ENCODE data around the gene DIPK2A. TPM values are rescaled to one million over a fixed set of nuclear protein-coding genes. Genes with fewer than 3 reads are reported as not detected.
A peak's percentile ranks its signal among the peaks of the same experiment; 100 is the strongest.

DIPK2A gene
- total and polyA plus RNA-seq, 2 of the 13 experiments (the other 11 are each of a cell fraction or from before 2014, with no cell fraction given), result 5.8 to 8.0 TPM

DNA sequence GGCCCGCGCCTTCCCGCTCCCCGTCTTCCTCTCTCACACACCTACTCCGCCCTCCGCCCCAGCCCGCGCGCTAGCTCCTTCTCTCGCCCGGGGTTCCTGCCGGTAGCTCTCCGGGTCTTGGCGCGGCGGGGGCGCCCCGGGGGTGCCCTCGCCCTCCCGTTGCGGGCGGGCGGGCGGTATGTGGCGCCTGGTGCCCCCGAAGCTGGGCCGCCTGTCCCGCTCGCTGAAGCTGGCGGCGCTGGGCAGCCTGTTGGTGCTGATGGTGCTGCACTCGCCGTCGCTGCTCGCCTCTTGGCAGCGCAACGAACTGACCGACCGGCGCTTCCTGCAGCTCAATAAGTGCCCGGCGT is 507 bp downstream of the DIPK2A start (continued):
- TF ChIP-seq ZNF333 (CRISPR knock-in tag; IDR thresholded peaks at IDR 0.05; ENCODE audit: borderline replicate concordance) (peak; percentile 12; the same call in 1 of the 2 replicates), NBN (conservative IDR thresholded peaks at IDR 0.05) (no peak), ARHGAP35 (CRISPR knock-in tag; IDR thresholded peaks at IDR 0.05; ENCODE audit: borderline replicate concordance) (no peak), YY1 (IDR thresholded peaks at IDR 0.05; ENCODE audit: insufficient read depth, insufficient replicate concordance, low read depth, low read length) (peak; percentile 1), ZNF703 (CRISPR knock-in tag; IDR thresholded peaks at IDR 0.05; ENCODE audit: borderline replicate concordance) (peak; percentile 7; the same call in 1 of the 2 replicates), MYPOP (CRISPR knock-in tag; IDR thresholded peaks at IDR 0.05) (0 out of 2 replicates have a peak, but pooled peaks have one; percentile 70)

GRCh38 chr3:143972505-143973258 is 1.1 kb downstream of the DIPK2A start:
- no peak for FAIRE-seq
- Histone ChIP-seq H2AFZ (ENCODE audit: low read length) (no peak overlapping the region), H3K79me2 (ENCODE audit: insufficient read depth, low read length) (peaks cover 37% of the 10 kb centered on the region), H3K4me1 (ENCODE audit: insufficient read depth, low read length) (peaks cover 32% of the 10 kb centered on the region), H3K9me3 (ENCODE audit: low read length) (no peaks in the 10 kb centered on the region), H4K20me1 (ENCODE audit: insufficient read depth, low read length) (no peaks in the 10 kb centered on the region), H3K27me3 (ENCODE audit: control insufficient read depth in 1 of 2, insufficient read depth in 2 of 2, low read length in 2 of 2) (0 out of 5 replicates have a peak, but pooled peaks cover 0 to 5% of the 10 kb centered on the region in 2 experiments), H3K4me3 (replicated peaks in 1 of 3; ENCODE audit: insufficient read depth in 1 of 3, low read depth in 2 of 3, low read length in 3 of 3) (peak overlapping the region; percentile 72 to 80 (median 77); a peak in 5 of 6 replicates), H3K4me2 (ENCODE audit: low read depth, low read length) (peak overlapping the region; percentile 82), H3K36me3 (replicated peaks in 1 of 2; ENCODE audit: control insufficient read depth in 1 of 2, insufficient read depth in 2 of 2, low read length in 2 of 2) (no peaks in the 10 kb centered on the region), H3K9ac (ENCODE audit: insufficient read depth, low read depth, low read length) (peak overlapping the region; percentile 58), H3K27ac (ENCODE audit: extremely low read length, insufficient read depth, low read length) (peak overlapping the region; percentile 73)
- DNase-seq (ENCODE audit: low spot score), result peak; percentile 57
- in situ Hi-C loops (cut with HindIII; ENCODE audit: extremely low pct_ligation_motif_present, low pct_unique_long_range_greater_than_20kb), result no loop called here
- BruUV-seq (replicated peaks), result no TSS peak
- WGBS (ENCODE audit: low lambda C conversion rate), result 0% methylated on average over 1 of the region's 83 CpGs
- intact Hi-C loops (cut with micrococcal nuclease; ENCODE audit: unreplicated experiment), result loop anchor here (2.0 kb wide), 2 partner anchors 58 to 190 kb away; no protein-coding TSS in a partner anchor
- ChIA-PET CTCF (ENCODE audit: low intra/inter-chr PET ratio, low total read pairs) (interaction anchor here (1.4 kb wide), 1 partner anchor 22 kb away, joined by 3 read pairs; no protein-coding TSS in a partner anchor), POLR2A (interaction anchor here (0.8 to 2.0 kb wide), 4 partner anchors 7 to 189 kb away, joined by 3 to 6 read pairs (median 3); no protein-coding TSS in a partner anchor)
- peak; percentile 66 for ATAC-seq
- TF ChIP-seq, protein P1, sequence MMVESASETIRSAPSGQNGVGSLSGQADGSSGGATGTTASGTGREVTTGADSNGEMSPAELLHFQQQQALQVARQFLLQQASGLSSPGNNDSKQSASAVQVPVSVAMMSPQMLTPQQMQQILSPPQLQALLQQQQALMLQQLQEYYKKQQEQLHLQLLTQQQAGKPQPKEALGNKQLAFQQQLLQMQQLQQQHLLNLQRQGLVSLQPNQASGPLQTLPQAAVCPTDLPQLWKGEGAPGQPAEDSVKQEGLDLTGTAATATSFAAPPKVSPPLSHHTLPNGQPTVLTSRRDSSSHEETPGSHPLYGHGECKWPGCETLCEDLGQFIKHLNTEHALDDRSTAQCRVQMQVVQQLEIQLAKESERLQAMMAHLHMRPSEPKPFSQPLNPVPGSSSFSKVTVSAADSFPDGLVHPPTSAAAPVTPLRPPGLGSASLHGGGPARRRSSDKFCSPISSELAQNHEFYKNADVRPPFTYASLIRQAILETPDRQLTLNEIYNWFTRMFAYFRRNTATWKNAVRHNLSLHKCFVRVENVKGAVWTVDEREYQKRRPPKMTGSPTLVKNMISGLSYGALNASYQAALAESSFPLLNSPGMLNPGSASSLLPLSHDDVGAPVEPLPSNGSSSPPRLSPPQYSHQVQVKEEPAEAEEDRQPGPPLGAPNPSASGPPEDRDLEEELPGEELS (CRISPR knock-in tag; IDR thresholded peaks at IDR 0.05), result peak; percentile 19; the same call in 1 of the 2 replicates
- TF ChIP-seq NFAT5 (CRISPR knock-in tag; IDR thresholded peaks at IDR 0.05), result peak; percentile 56; the same call in 1 of the 2 replicates
- TF ChIP-seq, protein P2, sequence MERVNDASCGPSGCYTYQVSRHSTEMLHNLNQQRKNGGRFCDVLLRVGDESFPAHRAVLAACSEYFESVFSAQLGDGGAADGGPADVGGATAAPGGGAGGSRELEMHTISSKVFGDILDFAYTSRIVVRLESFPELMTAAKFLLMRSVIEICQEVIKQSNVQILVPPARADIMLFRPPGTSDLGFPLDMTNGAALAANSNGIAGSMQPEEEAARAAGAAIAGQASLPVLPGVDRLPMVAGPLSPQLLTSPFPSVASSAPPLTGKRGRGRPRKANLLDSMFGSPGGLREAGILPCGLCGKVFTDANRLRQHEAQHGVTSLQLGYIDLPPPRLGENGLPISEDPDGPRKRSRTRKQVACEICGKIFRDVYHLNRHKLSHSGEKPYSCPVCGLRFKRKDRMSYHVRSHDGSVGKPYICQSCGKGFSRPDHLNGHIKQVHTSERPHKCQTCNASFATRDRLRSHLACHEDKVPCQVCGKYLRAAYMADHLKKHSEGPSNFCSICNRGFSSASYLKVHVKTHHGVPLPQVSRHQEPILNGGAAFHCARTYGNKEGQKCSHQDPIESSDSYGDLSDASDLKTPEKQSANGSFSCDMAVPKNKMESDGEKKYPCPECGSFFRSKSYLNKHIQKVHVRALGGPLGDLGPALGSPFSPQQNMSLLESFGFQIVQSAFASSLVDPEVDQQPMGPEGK (CRISPR knock-in tag; IDR thresholded peaks at IDR 0.05), result peak; percentile 61

All from HepG2 (cell line).